ENCODE data around the gene SGPL1. TPM values are rescaled to one million over a fixed set of nuclear protein-coding genes. Genes with fewer than 3 reads are reported as not detected.

SGPL1 gene
- polyA plus RNA-seq, 1 experiment, result 16.6 TPM

DNA sequence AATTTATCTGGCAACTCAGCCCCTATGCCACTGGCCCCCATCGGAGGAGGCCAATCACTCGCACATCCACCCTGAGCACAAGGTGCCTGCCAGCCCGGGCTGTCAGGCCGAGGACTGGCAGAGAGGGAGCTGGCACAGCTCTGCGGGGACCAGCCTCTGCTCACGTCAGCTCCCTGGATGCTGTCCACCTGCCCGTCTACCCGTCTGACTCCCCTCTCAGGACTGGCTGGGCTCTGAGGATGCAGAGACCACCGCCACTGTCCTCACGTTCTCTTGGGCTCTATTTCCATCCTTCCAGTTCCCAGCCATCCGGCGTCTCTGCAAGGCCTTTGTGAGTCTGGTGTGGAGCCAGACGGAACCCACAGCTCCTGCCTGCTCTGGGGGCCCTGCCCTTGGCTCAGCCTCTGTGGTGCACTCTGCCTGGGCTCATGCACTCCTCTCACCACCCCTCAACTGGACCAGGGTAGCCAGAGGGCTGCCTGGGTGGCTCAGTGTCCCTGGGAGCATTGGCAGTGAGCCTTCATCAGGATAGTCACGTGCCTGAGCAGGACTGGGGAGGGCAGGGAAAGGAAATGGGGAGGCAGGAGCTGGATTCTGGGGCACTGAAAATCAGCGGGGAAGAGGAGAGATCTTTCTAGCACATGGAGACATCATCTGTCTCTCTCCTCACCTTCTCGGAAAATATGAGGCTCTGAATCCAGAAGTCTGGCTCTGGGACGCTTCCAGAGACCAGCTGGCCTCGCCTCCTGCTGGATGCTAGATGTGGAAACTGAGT, 110.7 kb downstream of the SGPL1 start:
- CTCF ChIA-PET, result interaction anchor here (1.1 to 6.9 kb wide), 14 partner anchors 8 to 366 kb away, joined by 3 to 63 read pairs (median 5); no protein-coding TSS in a partner anchor
- POLR2A ChIA-PET, result no interaction called here
- no peak for DNase-seq (ENCODE audit: low read depth)
- Histone ChIP-seq H3K27me3 (ENCODE audit: control insufficient read depth, insufficient read depth, low read length) (peaks cover 3% of the 10 kb centered on the region), H3K4me3 (ENCODE audit: low read depth, low read length) (no peak overlapping the region), H3K36me3 (ENCODE audit: control insufficient read depth, insufficient read depth, low read length) (no peaks in the 10 kb centered on the region)
- TF ChIP-seq, protein P1, sequence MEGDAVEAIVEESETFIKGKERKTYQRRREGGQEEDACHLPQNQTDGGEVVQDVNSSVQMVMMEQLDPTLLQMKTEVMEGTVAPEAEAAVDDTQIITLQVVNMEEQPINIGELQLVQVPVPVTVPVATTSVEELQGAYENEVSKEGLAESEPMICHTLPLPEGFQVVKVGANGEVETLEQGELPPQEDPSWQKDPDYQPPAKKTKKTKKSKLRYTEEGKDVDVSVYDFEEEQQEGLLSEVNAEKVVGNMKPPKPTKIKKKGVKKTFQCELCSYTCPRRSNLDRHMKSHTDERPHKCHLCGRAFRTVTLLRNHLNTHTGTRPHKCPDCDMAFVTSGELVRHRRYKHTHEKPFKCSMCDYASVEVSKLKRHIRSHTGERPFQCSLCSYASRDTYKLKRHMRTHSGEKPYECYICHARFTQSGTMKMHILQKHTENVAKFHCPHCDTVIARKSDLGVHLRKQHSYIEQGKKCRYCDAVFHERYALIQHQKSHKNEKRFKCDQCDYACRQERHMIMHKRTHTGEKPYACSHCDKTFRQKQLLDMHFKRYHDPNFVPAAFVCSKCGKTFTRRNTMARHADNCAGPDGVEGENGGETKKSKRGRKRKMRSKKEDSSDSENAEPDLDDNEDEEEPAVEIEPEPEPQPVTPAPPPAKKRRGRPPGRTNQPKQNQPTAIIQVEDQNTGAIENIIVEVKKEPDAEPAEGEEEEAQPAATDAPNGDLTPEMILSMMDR (IDR thresholded peaks at IDR 0.05; ENCODE audit: insufficient read depth, low read depth, low read length), result no peak

DNA sequence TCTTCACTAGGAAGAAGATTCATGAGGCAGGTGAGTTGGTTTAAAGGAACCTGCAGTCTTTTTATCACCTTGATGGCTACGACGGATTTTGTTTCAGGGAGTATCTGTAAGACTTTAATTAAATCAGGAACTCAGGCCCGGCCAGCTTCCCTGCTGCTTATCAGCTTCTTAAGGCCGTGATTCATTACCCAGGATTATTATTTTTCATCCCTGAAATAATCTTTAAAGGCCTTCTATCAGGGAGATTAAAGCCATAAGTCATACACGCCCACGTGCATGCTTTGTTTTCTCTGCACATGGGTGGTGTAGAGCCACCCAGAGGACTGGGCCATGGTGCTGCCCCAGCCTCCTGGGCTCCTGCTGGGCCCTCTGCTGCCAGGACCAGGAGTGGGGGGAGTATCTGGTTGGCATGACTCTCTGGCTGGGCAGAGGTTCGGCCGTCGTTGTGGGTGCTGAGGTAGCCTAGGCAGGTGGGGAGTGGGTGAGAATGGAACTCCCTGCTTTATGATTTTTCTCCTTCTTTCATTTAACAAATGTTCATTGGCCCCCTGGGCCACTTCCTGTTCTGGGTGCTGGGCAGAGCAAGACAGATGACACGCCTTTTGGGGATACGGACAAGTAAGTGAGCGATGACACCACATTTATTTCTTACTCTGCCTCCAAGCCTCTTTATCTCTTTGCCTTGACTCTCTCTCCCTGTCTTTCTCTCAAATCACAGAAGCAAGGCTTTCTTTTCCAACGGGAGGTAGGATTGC, 111.6 kb downstream of the SGPL1 start:
- CTCF ChIA-PET, result interaction anchor here (1.1 to 6.9 kb wide), 9 partner anchors 10 to 358 kb away, joined by 3 to 63 read pairs (median 6); no protein-coding TSS in a partner anchor
- Histone ChIP-seq H3K4me3 (ENCODE audit: low read depth, low read length) (no peak overlapping the region), H3K27me3 (ENCODE audit: control insufficient read depth, insufficient read depth, low read length) (peaks cover 5% of the 10 kb centered on the region), H3K36me3 (ENCODE audit: control insufficient read depth, insufficient read depth, low read length) (no peaks in the 10 kb centered on the region)
- DNase-seq (ENCODE audit: low read depth), result no peak
- POLR2A ChIA-PET, result no interaction called here
- TF ChIP-seq, protein P1 (IDR thresholded peaks at IDR 0.05; ENCODE audit: insufficient read depth, low read depth, low read length), result no peak

DNA sequence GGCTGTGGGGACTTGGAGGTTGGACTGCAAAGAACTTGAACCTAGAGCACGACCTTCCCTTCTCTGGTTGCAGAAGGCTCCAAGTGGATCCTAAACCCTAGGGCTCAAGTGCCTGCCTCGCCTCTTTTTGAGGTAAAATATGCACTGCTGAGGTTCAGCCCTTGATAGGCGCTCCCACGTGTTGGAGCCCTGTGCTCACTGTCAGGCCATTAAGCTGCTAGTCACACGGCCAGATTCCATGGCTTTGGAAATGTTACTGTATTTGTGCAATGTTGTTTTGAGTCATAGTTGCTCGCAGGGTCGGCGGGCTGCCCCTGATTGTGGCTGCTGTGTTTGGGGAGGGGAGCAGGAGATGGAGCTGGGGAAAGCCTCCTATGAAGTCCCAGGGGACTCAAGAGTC, 112.4 kb downstream of the SGPL1 start:
- POLR2A ChIA-PET, result no interaction called here
- no peaks in the 10 kb centered on the region for H3K36me3 ChIP-seq (ENCODE audit: control insufficient read depth, insufficient read depth, low read length)

DNA sequence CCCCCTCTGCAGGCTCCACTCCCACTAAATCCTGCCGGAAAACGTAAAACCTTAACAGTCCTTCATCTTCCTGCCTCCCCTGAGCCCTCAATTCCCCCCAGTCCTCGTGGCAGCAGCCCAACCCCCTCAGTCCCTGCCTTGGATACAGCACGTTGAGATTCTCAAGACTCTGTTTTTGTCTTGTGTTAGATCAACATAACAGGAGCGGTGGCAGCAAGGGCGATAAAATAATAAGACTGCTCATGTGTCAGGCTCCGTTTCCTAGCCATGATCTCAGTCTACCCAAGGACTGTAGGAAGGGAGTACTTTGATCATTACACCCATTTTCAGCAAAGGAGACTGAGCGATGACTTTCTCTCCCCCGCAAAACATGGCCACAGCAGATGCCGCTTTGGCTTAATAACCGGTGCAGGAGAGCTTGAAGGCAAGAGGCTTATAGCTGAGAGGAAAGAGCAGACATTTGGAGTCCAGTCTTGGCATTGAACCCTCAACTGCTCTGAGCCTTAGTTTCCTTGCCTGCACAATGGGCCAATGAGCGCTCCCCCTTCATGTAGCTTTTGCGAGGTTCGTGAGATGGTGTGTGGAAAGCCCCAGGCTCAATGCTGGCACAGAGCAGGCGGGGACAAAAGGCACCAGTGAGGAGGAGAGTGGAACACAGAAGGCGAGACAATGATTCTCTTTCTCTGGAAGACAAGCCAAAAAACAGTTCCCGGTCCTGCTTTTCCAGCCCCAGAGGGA, 114.7 kb downstream of the SGPL1 start:
- no peak for DNase-seq (ENCODE audit: low read depth)
- ChIA-PET POLR2A (no interaction called here), CTCF (interaction anchor here (0.6 to 0.9 kb wide), 2 partner anchors 27 to 515 kb away, joined by 3 read pairs; no protein-coding TSS in a partner anchor)
- Histone ChIP-seq H3K4me3 (ENCODE audit: low read depth, low read length) (no peak overlapping the region), H3K36me3 (ENCODE audit: control insufficient read depth, insufficient read depth, low read length) (no peaks in the 10 kb centered on the region), H3K27me3 (ENCODE audit: control insufficient read depth, insufficient read depth, low read length) (peaks cover 14% of the 10 kb centered on the region)
- TF ChIP-seq, protein P1 (IDR thresholded peaks at IDR 0.05; ENCODE audit: insufficient read depth, low read depth, low read length), result no peak

More for the DNA sequence above, 112.4 kb downstream of the SGPL1 start:
- TF ChIP-seq, protein P1 (IDR thresholded peaks at IDR 0.05; ENCODE audit: insufficient read depth, low read depth, low read length), result no peak
- CTCF ChIA-PET, result interaction anchor here (1.0 to 1.9 kb wide), 2 partner anchors 12 to 25 kb away, joined by 3 to 5 read pairs; no protein-coding TSS in a partner anchor
- no peak overlapping the region for H3K4me3 ChIP-seq (ENCODE audit: low read depth, low read length)
- peaks cover 8% of the 10 kb centered on the region for H3K27me3 ChIP-seq (ENCODE audit: control insufficient read depth, insufficient read depth, low read length)
- no peak for DNase-seq (ENCODE audit: low read depth)

Small RNA genes within 50 kb of the gene (small RNA-seq; reads per million reads assigned to genes)
- gene RPS26P40 (ENCODE audit: insufficient read length, low read depth, low replicate concordance), result not detected

Other genes starting within 250 kb of the SGPL1 start
- gene PRF1, start 213.2 kb upstream of the SGPL1 start, polyA plus RNA-seq (2011; rRNA removed), result not detected in 2 replicates
- 1.2 and 3.3 TPM in 2 replicates for gene ADAMTS14, start 143.4 kb upstream of the SGPL1 start, polyA plus RNA-seq (2011; rRNA removed)
- gene TBATA, start 30.6 kb upstream of the SGPL1 start, polyA plus RNA-seq (2011; rRNA removed), result not detected in 2 replicates
- 63.7 and 69.6 TPM in 2 replicates for gene PCBD1, start 72.6 kb downstream of the SGPL1 start, polyA plus RNA-seq (2011; rRNA removed)

All from BJ (cell line).